B cell (primary cell): Measurements from ENCODE around the gene KCNC2. TPM values are rescaled to one million over a fixed set of nuclear protein-coding genes. Genes with fewer than 3 reads are reported as not detected.

Experiments used
- ATAC-seq: fragments of 200-7000 bp; cut with Tn5 transposase; one replicate; pipeline ENCODE4 v1.10.0; 2021; ENCODE audit warnings: low read depth, mild to moderate bottlenecking, moderate number of reproducible peaks, moderate library complexity
- CTCF ChIA-PET: fragments of 350-600 bp; sonication (Branson Sonifier 250); formaldehyde crosslinking; loops from one replicate; lab custom pipeline; 2021; ENCODE audit warnings: antibody characterized with exemption, inconsistent platforms; lab: Charles Lee
- POLR2A ChIA-PET: fragments of 350-600 bp; sonication (Branson Sonifier 250); formaldehyde crosslinking; loops from one replicate; lab custom pipeline; 2021; ENCODE audit warnings: antibody characterized with exemption; lab: Charles Lee
- DNase-seq: peaks from one replicate; pipeline ENCODE4 v3.0.0; 2013
- H2AFZ ChIP-seq: 2 replicates; pipeline ENCODE4 v1.6.1; 2012; ENCODE audit warnings: mild to moderate bottlenecking, low read depth, low read length; ENCODE audit not compliant: insufficient read depth, poor library complexity, severe bottlenecking
- H3K27ac ChIP-seq, 2 donors: 1 replicate in 1 of 2; 2 replicates in 1 of 2; pipeline ENCODE4 v1.5.1; 2012 to 2013; ENCODE audit warnings: low read length in 2 of 2, mild to moderate bottlenecking in 2 of 2, moderate library complexity in 1 of 2
- H3K27me3 ChIP-seq, 4 experiments: fragments of 200-600 bp in 1 of 4; sonication (generic) in 1 of 4; replicated peaks in 1 of 4; 1 replicate in 2 of 4; 2 replicates in 2 of 4; pipeline versions ENCODE4 v1.6.1 to v1.7.0; 2013 to 2016; ENCODE audit warnings: low read length in 3 of 4, mild to moderate bottlenecking in 2 of 4, mixed read lengths in 1 of 4, moderate library complexity in 1 of 4; ENCODE audit not compliant: insufficient read depth in 4 of 4, control insufficient read depth in 3 of 4; ENCODE audit errors: control extremely low read depth in 1 of 4
- H3K36me3 ChIP-seq, 2 experiments: replicated peaks in 1 of 2; 1 replicate in 1 of 2; 2 replicates in 1 of 2; pipeline versions ENCODE4 v1.6.1 to v1.7.1; 2013; ENCODE audit warnings: low read length in 1 of 2; ENCODE audit not compliant: insufficient read depth in 2 of 2, control insufficient read depth in 1 of 2; ENCODE audit errors: control extremely low read depth in 1 of 2, extremely low read depth in 1 of 2
- H3K4me1 ChIP-seq, 2 donors: fragments of 200-600 bp in 1 of 2; sonication (generic) in 1 of 2; 1 replicate in 1 of 2; 2 replicates in 1 of 2; pipeline versions ENCODE4 v1.5.1 to v1.6.1; 2013 to 2017; ENCODE audit warnings: low read length in 2 of 2; ENCODE audit not compliant: control insufficient read depth in 2 of 2, insufficient read depth in 2 of 2
- H3K4me2 ChIP-seq: replicated peaks from 2 replicates; pipeline ENCODE3; 2012; ENCODE audit warnings: mild to moderate bottlenecking, low read depth, low read length; ENCODE audit not compliant: poor library complexity, severe bottlenecking
- H3K4me3 ChIP-seq, 5 experiments: fragments of 200-600 bp in 1 of 5; sonication (generic) in 1 of 5; 1 replicate in 3 of 5; 2 replicates in 2 of 5; pipeline versions ENCODE4 v1.5.1 to v1.7.0; 2011 to 2016; ENCODE audit warnings: low read length in 4 of 5, mild to moderate bottlenecking in 4 of 5, low read depth in 2 of 5, control low read depth in 1 of 5, moderate library complexity in 1 of 5; ENCODE audit not compliant: insufficient read depth in 1 of 5; ENCODE audit errors: control extremely low read depth in 1 of 5, extremely low read depth in 1 of 5
- H3K79me2 ChIP-seq: fragments of 200-600 bp; sonication (generic); one replicate; pipeline ENCODE4 v1.6.0; 2016; ENCODE audit warnings: low read length; ENCODE audit not compliant: control insufficient read depth, insufficient read depth
- H3K9ac ChIP-seq: fragments of 200-600 bp; sonication (generic); 2 replicates; pipeline ENCODE4 v1.6.1; 2017; ENCODE audit warnings: mild to moderate bottlenecking, low read length, moderate library complexity
- H3K9me3 ChIP-seq, 3 donors: one replicate each; pipeline versions ENCODE4 v1.6.1 to v1.7.1; 2013; ENCODE audit warnings: low read length in 2 of 3; ENCODE audit not compliant: control insufficient read depth in 2 of 3, insufficient read depth in 1 of 3; ENCODE audit errors: control extremely low read depth in 1 of 3
- H4K20me1 ChIP-seq: 2 replicates; pipeline ENCODE4 v1.6.0; 2012; ENCODE audit warnings: mild to moderate bottlenecking, low read length; ENCODE audit not compliant: insufficient read depth, control insufficient read depth, poor library complexity, severe bottlenecking
- H3K27ac Mint-ChIP-seq: one replicate; pipeline ENCODE4 v1.8.0; 2021; ENCODE audit warnings: mixed read lengths
- H3K27me3 Mint-ChIP-seq: one replicate; pipeline ENCODE4 v1.8.0; 2021; ENCODE audit warnings: mixed read lengths
- H3K4me1 Mint-ChIP-seq: one replicate; pipeline ENCODE4 v1.8.0; 2021; ENCODE audit warnings: mixed read lengths
- H3K4me3 Mint-ChIP-seq: one replicate; pipeline ENCODE4 v1.8.0; 2021; ENCODE audit warnings: mixed read lengths
- H3K9me3 Mint-ChIP-seq: one replicate; pipeline ENCODE4 v1.8.0; 2022; ENCODE audit warnings: mixed read lengths; ENCODE audit not compliant: insufficient read depth
- EZH2 ChIP-seq: IDR thresholded peaks from 2 replicates; pipeline ENCODE4 v1.6.1; 2012; ENCODE audit warnings: borderline replicate concordance, low read depth, mild to moderate bottlenecking, moderate library complexity, low read length; ENCODE audit not compliant: insufficient read depth, poor library complexity, severe bottlenecking
- WGBS: methylation state at CpG from one replicate; pipeline ENCODE4 v1.1.5; 2013; ENCODE audit warnings: missing lambda C conversion rate; ENCODE audit not compliant: insufficient coverage; 5-methylcytosine and 5-hydroxymethylcytosine counted together
- intact Hi-C: fragments of 100-400 bp; cut with micrococcal nuclease; formaldehyde crosslinking; loops from one replicate; pipeline ENCODE4 v1.10.0; 2022
- polyA plus RNA-seq: library from polyadenylated mRNA; depleted of rRNA; stranded (reverse); fragments of >200 nt; gene quantifications from 2 replicates; pipeline ENCODE4 v1.2.3, GENCODE V29; 2012
- total RNA-seq, 2 donors: library from RNA; stranded (reverse); fragments of 120-200 nt in 1 of 2; gene quantifications; 1 replicate in 1 of 2; 2 replicates in 1 of 2; pipeline versions ENCODE4 v1.2.3 to v1.2.4, GENCODE V29; 2013 to 2022
- TF ChIP-seq, protein P1 (sequence below): fragments of 200-600 bp; IDR thresholded peaks from one replicate; pipeline ENCODE4 v1.8.0; 2022; ENCODE audit warnings: antibody characterized with exemption, mild to moderate bottlenecking

Gene KCNC2
- total and polyA plus RNA-seq, 2 donors (not counting 1 experiment from before 2014, with no cell fraction given), result not detected

DNA sequence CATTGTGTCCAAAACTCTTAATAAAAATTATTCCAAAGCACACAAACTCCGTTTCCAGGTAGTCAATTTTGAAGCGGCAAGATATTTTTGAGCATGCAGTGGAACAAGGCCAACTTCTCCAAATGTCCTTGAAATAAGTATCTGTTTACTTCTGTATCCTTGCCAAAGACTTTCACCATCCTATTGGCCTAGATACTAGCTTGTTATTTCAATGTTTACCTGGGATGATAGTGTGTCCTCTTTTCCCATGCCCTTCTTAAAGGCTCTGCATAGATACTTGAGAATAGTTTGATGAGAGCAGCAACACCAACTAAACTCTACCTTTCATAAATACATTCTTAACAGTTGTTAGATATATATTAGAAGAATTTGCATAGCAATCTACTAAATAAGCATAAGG is 160.9 kb downstream of the KCNC2 start:
- TF ChIP-seq, protein P1, sequence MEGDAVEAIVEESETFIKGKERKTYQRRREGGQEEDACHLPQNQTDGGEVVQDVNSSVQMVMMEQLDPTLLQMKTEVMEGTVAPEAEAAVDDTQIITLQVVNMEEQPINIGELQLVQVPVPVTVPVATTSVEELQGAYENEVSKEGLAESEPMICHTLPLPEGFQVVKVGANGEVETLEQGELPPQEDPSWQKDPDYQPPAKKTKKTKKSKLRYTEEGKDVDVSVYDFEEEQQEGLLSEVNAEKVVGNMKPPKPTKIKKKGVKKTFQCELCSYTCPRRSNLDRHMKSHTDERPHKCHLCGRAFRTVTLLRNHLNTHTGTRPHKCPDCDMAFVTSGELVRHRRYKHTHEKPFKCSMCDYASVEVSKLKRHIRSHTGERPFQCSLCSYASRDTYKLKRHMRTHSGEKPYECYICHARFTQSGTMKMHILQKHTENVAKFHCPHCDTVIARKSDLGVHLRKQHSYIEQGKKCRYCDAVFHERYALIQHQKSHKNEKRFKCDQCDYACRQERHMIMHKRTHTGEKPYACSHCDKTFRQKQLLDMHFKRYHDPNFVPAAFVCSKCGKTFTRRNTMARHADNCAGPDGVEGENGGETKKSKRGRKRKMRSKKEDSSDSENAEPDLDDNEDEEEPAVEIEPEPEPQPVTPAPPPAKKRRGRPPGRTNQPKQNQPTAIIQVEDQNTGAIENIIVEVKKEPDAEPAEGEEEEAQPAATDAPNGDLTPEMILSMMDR, result no peak
- no peak for TF ChIP-seq EZH2
- peaks cover 2% of the 10 kb centered on the region for H3K9me3 Mint-ChIP-seq
- H3K9ac ChIP-seq, result no peak overlapping the region
- H3K4me1 ChIP-seq, result no peaks in the 10 kb centered on the region
- no peaks in the 10 kb centered on the region for H3K27me3 ChIP-seq
- intact Hi-C loops, result no loop called here
- no peak for ATAC-seq
- no peaks in the 10 kb centered on the region for H3K4me1 Mint-ChIP-seq
- no peaks in the 10 kb centered on the region for H4K20me1 ChIP-seq
- no peak overlapping the region for H3K4me2 ChIP-seq
- H3K4me3 Mint-ChIP-seq, result no peak overlapping the region
- no peaks in the 10 kb centered on the region for H3K9me3 ChIP-seq
- H2AFZ ChIP-seq, result no peak overlapping the region
- no peaks in the 10 kb centered on the region for H3K79me2 ChIP-seq
- H3K27ac Mint-ChIP-seq, result no peak overlapping the region
- H3K27me3 Mint-ChIP-seq, result no peaks in the 10 kb centered on the region
- H3K27ac ChIP-seq, result no peak overlapping the region
- H3K4me3 ChIP-seq, result no peak overlapping the region
- 100% methylated on average over 1 of the region's 2 CpGs for WGBS
- no peaks in the 10 kb centered on the region for H3K36me3 ChIP-seq
- no peak for DNase-seq
- ChIA-PET CTCF (no interaction called here), POLR2A (no interaction called here)

DNA sequence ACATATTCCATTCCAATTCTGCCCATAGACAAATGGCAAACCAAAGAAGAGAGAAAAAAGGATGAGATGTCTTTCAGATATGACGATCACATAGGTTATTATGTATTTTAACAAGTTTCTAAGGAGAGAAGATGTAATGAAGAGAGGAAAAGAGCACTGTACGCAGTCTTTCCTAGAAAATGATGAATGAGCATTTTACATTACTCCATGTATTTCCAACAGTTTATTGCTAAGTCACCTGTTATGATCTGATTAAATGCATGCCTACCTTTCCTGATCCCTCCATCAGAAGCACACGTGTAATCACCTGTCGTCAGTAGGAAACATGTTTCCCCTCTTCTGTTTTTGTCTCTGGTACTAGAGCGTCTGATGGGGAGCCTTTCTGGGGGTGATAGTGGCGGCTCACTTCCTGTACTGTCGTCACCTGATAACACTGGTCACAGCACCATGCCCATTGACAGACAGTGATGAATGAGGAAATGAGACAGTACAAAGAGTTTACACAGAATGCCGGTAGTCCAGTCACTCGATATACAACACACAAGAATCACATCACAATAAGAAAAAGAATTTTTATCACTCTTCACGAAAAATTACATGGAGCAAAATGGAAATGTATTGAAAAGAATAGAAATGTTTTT is 161.6 kb downstream of the KCNC2 start:
- no peak for DNase-seq
- Histone ChIP-seq H3K9ac (no peak overlapping the region), H3K27me3 (no peaks in the 10 kb centered on the region), H3K79me2 (no peaks in the 10 kb centered on the region), H2AFZ (no peak overlapping the region), H3K36me3 (no peaks in the 10 kb centered on the region), H3K4me2 (no peak overlapping the region), H3K9me3 (no peaks in the 10 kb centered on the region), H3K27ac (no peak overlapping the region), H4K20me1 (no peaks in the 10 kb centered on the region), H3K4me3 (no peak overlapping the region), H3K4me1 (no peaks in the 10 kb centered on the region)
- Mint-ChIP-seq H3K4me3 (no peak overlapping the region), H3K27ac (no peak overlapping the region), H3K4me1 (no peaks in the 10 kb centered on the region), H3K9me3 (peaks cover under 1% of the 10 kb centered on the region), H3K27me3 (no peaks in the 10 kb centered on the region)
- 27% methylated on average over 3 of the region's 10 CpGs for WGBS
- POLR2A ChIA-PET, result no interaction called here
- no peak for ATAC-seq
- CTCF ChIA-PET, result no interaction called here
- intact Hi-C loops, result no loop called here
- TF ChIP-seq EZH2, result no peak
- TF ChIP-seq, protein P1, result no peak
